Pancreas (tissue), 10 donors: ENCODE measurements around the gene USP10. TPM values are rescaled to one million over a fixed set of nuclear protein-coding genes. Genes with fewer than 3 reads are reported as not detected.

Experiments
- ATAC-seq, 4 donors: fragments of 200-7000 bp; cut with Tn5 transposase; one replicate each; pipeline versions ENCODE4 v1.8.0 to v1.9.1; 2020; ENCODE audit warnings: mild to moderate bottlenecking in 4 of 4, moderate library complexity in 4 of 4
- DNase-seq, 6 donors: peaks; one replicate each; pipeline ENCODE4 v3.0.0-alpha.2; 2020
- FAIRE-seq: peaks from 2 replicates; lab custom pipeline; 2012; peaks lifted over from hg19 to GRCh38; lab: Jason Lieb, UNC
- H3K27ac ChIP-seq, 4 donors: fragments of 200-600 bp; sonication (generic); 1 replicate in 3 of 4; 2 replicates in 1 of 4; pipeline versions ENCODE4 v1.5.0 to v1.8.0; 2020
- H3K27me3 ChIP-seq, 4 donors: fragments of 200-600 bp; one replicate each; pipeline ENCODE4 v1.8.0; 2021
- H3K36me3 ChIP-seq, 3 donors: fragments of 200-600 bp; sonication (generic) in 1 of 3; one replicate each; pipeline versions ENCODE4 v1.5.0 to v1.8.0; 2020 to 2021
- H3K4me1 ChIP-seq, 3 donors: fragments of 200-600 bp; one replicate each; pipeline ENCODE4 v1.8.0; 2021
- H3K4me3 ChIP-seq, 4 donors: fragments of 200-600 bp; sonication (generic) in 2 of 4; one replicate each; pipeline versions ENCODE4 v1.5.0 to v1.8.0; 2020 to 2021
- H3K9me3 ChIP-seq, 4 donors: fragments of 200-600 bp; one replicate each; pipeline ENCODE4 v1.8.0; 2021
- CTCF ChIP-seq, 4 donors: fragments of 200-600 bp; sonication (generic) in 3 of 4; IDR thresholded peaks; one replicate each; pipeline versions ENCODE4 v1.5.0 to v1.8.0; 2021; ENCODE audit warnings: antibody characterized with exemption in 4 of 4
- WGBS, 2 donors: extraction: QIAGEN DNeasy Blood & Tissue Kit; methylation state at CpG; one replicate each; pipeline ENCODE4 v1.1.7; 2013; 5-methylcytosine and 5-hydroxymethylcytosine counted together
- intact Hi-C, 3 donors: fragments of 100-400 bp; cut with DNase I; formaldehyde crosslinking; loops; one replicate each; pipeline versions ENCODE4 v1.11.1 to v1.14.2; 2022
- polyA plus RNA-seq, 2 donors: library from polyadenylated mRNA; stranded (reverse); fragments of 200-250 nt; gene quantifications; one replicate each; pipeline ENCODE4 v1.2.3, GENCODE V29; 2013
- total RNA-seq, 6 donors: library from RNA; stranded (reverse); fragmentation: NEBNext Ultra II Directional in 4 of 6; extraction: Animal tissue kit (Norgen Biotek cat#: 25700) in 4 of 6; gene quantifications; one replicate each; pipeline versions ENCODE4 v1.2.1 to v1.2.4, GENCODE V29; 2021 to 2023
- donor health status: healthy with polysubstance abuse.
- donor health status: DM: no; HTN: no; CAD: no; lungs with moderate emphysema.
- donor health status: DM: no; HTN: no; CAD: no.
- donor health status: control.
- donor health status: control.
- donor health status: Bipolar disorder and iron deficiency.
- donor health status: DM: yes; HTN: yes; CAD: no.
- donor health status: DM: no; HTN: no; CAD: no.
- donor health status: DM: no; HTN: no; CAD: no.
- donor health status: DM: yes; HTN: yes; CAD: no.

USP10 gene
- total and polyA plus RNA-seq, 8 donors, result 11.4 to 40.6 (median 26.9) TPM

- no peaks in the 10 kb centered on the region for H3K36me3 ChIP-seq
- 75 to 79% methylated on average over 7 of the region's 7 CpGs for whole genome bisulfite sequencing, 2 donors
- no peak for ATAC-seq
- intact Hi-C loops, result no loop called here
- no peak overlapping the region for H3K4me3 ChIP-seq
- TF ChIP-seq CTCF (IDR thresholded peaks at IDR 0.05), result no peak
- DNase-seq, result peak in 1 of 6 donors; percentile 14
- FAIRE-seq, result no peak
- no peaks in the 10 kb centered on the region for H3K4me1 ChIP-seq
- no peaks in the 10 kb centered on the region for H3K27me3 ChIP-seq
- no peak overlapping the region for H3K27ac ChIP-seq
- no peaks in the 10 kb centered on the region for H3K9me3 ChIP-seq
These were observed 108.0 kb downstream of the USP10 start for GRCh38 chr16:84807776-84808175.

GRCh38 chr16:84808826-84809225 lies 109.0 kb downstream of the USP10 start:
- no peak for FAIRE-seq
- Histone ChIP-seq H3K9me3 (no peaks in the 10 kb centered on the region), H3K36me3 (no peaks in the 10 kb centered on the region), H3K4me1 (no peaks in the 10 kb centered on the region), H3K27ac (no peak overlapping the region), H3K4me3 (no peak overlapping the region), H3K27me3 (no peaks in the 10 kb centered on the region)
- no peak for ATAC-seq
- peak in 1 of 6 donors; percentile 27 for DNase-seq
- intact Hi-C loops, result no loop called here
- no peak for TF ChIP-seq CTCF (IDR thresholded peaks at IDR 0.05)
- WGBS, 2 donors, result 79 to 85% methylated on average over 8 of the region's 8 CpGs

GRCh38 chr16:84810518-84811273 lies 110.9 kb downstream of the USP10 start:
- no peaks in the 10 kb centered on the region for H3K27me3 ChIP-seq
- WGBS, 2 donors, result 68 to 82% methylated on average over 17 of the region's 17 CpGs
- no peaks in the 10 kb centered on the region for H3K9me3 ChIP-seq
- intact Hi-C loops, result no loop called here
- no peaks in the 10 kb centered on the region for H3K4me1 ChIP-seq
- FAIRE-seq (no peak), ATAC-seq (peak in 3 of 4 donors; percentile 14 to 53 (median 29)), DNase-seq (peak in 1 of 6 donors; percentile 25)
- TF ChIP-seq CTCF (IDR thresholded peaks at IDR 0.05), result no peak
- peak overlapping the region in 1 of 4 donors; percentile 17 for H3K27ac ChIP-seq
- H3K36me3 ChIP-seq, result no peaks in the 10 kb centered on the region
- H3K4me3 ChIP-seq, result no peak overlapping the region

GRCh38 chr16:84811529-84811928 lies 111.7 kb downstream of the USP10 start:
- no peaks in the 10 kb centered on the region for H3K9me3 ChIP-seq
- no peaks in the 10 kb centered on the region for H3K36me3 ChIP-seq
- H3K27ac ChIP-seq, result no peak overlapping the region
- DNase-seq (no peak), ATAC-seq (no peak), FAIRE-seq (no peak)
- TF ChIP-seq CTCF (IDR thresholded peaks at IDR 0.05), result no peak
- no peaks in the 10 kb centered on the region for H3K4me1 ChIP-seq
- WGBS, 2 donors, result 91 to 96% methylated on average over 2 of the region's 2 CpGs
- intact Hi-C loops, result no loop called here
- no peaks in the 10 kb centered on the region for H3K27me3 ChIP-seq
- H3K4me3 ChIP-seq, result no peak overlapping the region
